GM12878 (cell line): ENCODE results near the gene ELAVL3. TPM values are rescaled to one million over a fixed set of nuclear protein-coding genes. Genes with fewer than 3 reads are reported as not detected.

ENCODE experiments used
- ATF7 ChIP-seq: fragments of 450-650 bp; IDR thresholded peaks from 2 replicates; pipeline ENCODE4 v1.6.1; 2016; ENCODE audit warnings: low read depth, mild to moderate bottlenecking
- BMI1 ChIP-seq: fragments of 450-650 bp; IDR thresholded peaks from 2 replicates; pipeline ENCODE4 v1.6.1; 2016; ENCODE audit warnings: mild to moderate bottlenecking, moderate library complexity, borderline replicate concordance
- CHD2 ChIP-seq: IDR thresholded peaks from 2 replicates; pipeline ENCODE4 v1.6.1; 2011; ENCODE audit warnings: low read depth, low read length, improper control_type of control experiment, borderline replicate concordance
- EED ChIP-seq: sonication (generic); IDR thresholded peaks from 2 replicates; pipeline ENCODE4 v1.6.1; 2016; ENCODE audit warnings: antibody characterized with exemption, low read depth
- EGR1 ChIP-seq, 2 experiments: IDR thresholded peaks; 1 replicate in 1 of 2; 2 replicates in 1 of 2; pipeline ENCODE4 v1.6.1; 2011 to 2012; ENCODE audit warnings: low read depth in 2 of 2, low read length in 2 of 2, borderline replicate concordance in 1 of 2, mild to moderate bottlenecking in 1 of 2, moderate library complexity in 1 of 2
- ETV6 ChIP-seq, 2 experiments: fragments of 450-650 bp in 1 of 2; IDR thresholded peaks in 1 of 2; conservative IDR thresholded peaks in 1 of 2; 2 replicates each; pipeline ENCODE4 v1.6.1; 2014; ENCODE audit warnings: antibody characterized with exemption in 1 of 2, borderline replicate concordance in 1 of 2, low read depth in 1 of 2, mild to moderate bottlenecking in 1 of 2, moderate library complexity in 1 of 2
- FOXK2 ChIP-seq: fragments of 450-650 bp; IDR thresholded peaks from 2 replicates; pipeline ENCODE4 v1.6.1; 2017; ENCODE audit warnings: mild to moderate bottlenecking, moderate library complexity
- GABPA ChIP-seq: IDR thresholded peaks from 2 replicates; pipeline ENCODE4 v1.6.1; 2014; ENCODE audit warnings: antibody characterized with exemption, low read depth, mild to moderate bottlenecking, inconsistent platforms
- HDAC6 ChIP-seq: fragments of 200-600 bp; sonication (generic); IDR thresholded peaks from one replicate; pipeline ENCODE4 v1.8.0; 2017; ENCODE audit warnings: antibody characterized with exemption; ENCODE audit not compliant: unreplicated experiment
- JUND ChIP-seq: IDR thresholded peaks from 2 replicates; pipeline ENCODE4 v1.6.1; 2012; ENCODE audit warnings: low read depth, mild to moderate bottlenecking, low read length, improper control_type of control experiment, moderate library complexity
- MEF2B ChIP-seq: fragments of 450-650 bp; IDR thresholded peaks from 2 replicates; pipeline ENCODE4 v1.6.1; 2018; ENCODE audit warnings: mild to moderate bottlenecking, moderate library complexity; ENCODE audit not compliant: partially characterized antibody, poor library complexity, severe bottlenecking
- POLR2AphosphoS2 ChIP-seq: IDR thresholded peaks from 2 replicates; pipeline ENCODE4 v1.6.1; 2011; ENCODE audit warnings: low read depth, mild to moderate bottlenecking, low read length, improper control_type of control experiment, moderate library complexity
- RAD51 ChIP-seq: fragments of 450-650 bp; IDR thresholded peaks from 2 replicates; pipeline ENCODE4 v1.6.1; 2016; ENCODE audit warnings: moderate library complexity, mild to moderate bottlenecking, inconsistent platforms
- SIN3A ChIP-seq: IDR thresholded peaks from 2 replicates; pipeline ENCODE4 v1.6.1; 2012; ENCODE audit warnings: low read depth, low read length, improper control_type of control experiment
- SIX5 ChIP-seq: IDR thresholded peaks from 2 replicates; pipeline ENCODE4 v1.6.1; 2011; ENCODE audit warnings: mild to moderate bottlenecking, low read depth, low read length, moderate library complexity; ENCODE audit not compliant: severe bottlenecking
- STAT3 ChIP-seq: IDR thresholded peaks from 2 replicates; pipeline ENCODE4 v1.6.1; 2011; ENCODE audit warnings: low read depth, low read length, improper control_type of control experiment
- TBL1XR1 ChIP-seq: IDR thresholded peaks from 2 replicates; pipeline ENCODE4 v1.6.1; 2012; ENCODE audit warnings: low read depth, low read length, improper control_type of control experiment
- ZBED1 ChIP-seq: IDR thresholded peaks from 2 replicates; pipeline ENCODE4 v1.6.1; 2016; ENCODE audit warnings: borderline replicate concordance
- ZNF622 ChIP-seq: fragments of 450-650 bp; IDR thresholded peaks from 2 replicates; pipeline ENCODE4 v1.6.1; 2017; ENCODE audit warnings: mild to moderate bottlenecking, inconsistent platforms
- ZZZ3 ChIP-seq: IDR thresholded peaks from 2 replicates; pipeline ENCODE4 v1.6.1; 2011; ENCODE audit warnings: low read depth; ENCODE audit not compliant: control insufficient read depth, insufficient read length
- polyA plus RNA-seq, 11 experiments: library from polyadenylated mRNA; depleted of rRNA in 4 of 11; unstranded in 6 of 11; stranded (reverse) in 5 of 11; fragments of >200 nt; fragmentation: Nextera tagmentation in 4 of 11; fragmentation: Illumina TruSeq in 1 of 11; extraction: Ambion mirVana in 4 of 11; extraction: Trizol in 1 of 11; gene quantifications; 1 replicate in 1 of 11; 2 replicates in 10 of 11; pipeline versions ENCODE4 v1.2.1 to v1.2.3, GENCODE V29; 2011 to 2016; ENCODE audit warnings: inconsistent platforms in 2 of 11, missing spikeins in 2 of 11, low read depth in 1 of 11
- total RNA-seq, 4 experiments: library from RNA; depleted of rRNA in 3 of 4; stranded (reverse); fragments of >200 nt in 3 of 4; fragmentation: Illumina TruSeq in 1 of 4; extraction: Trizol in 1 of 4; gene quantifications; 2 replicates each; pipeline versions ENCODE4 v1.2.1 to v1.2.3, GENCODE V29; 2013 to 2021
- TF ChIP-seq, protein P1 (sequence below): fragments of 450-650 bp; conservative IDR thresholded peaks from 2 replicates; pipeline ENCODE4 v1.6.1; 2017; ENCODE audit warnings: mild to moderate bottlenecking, moderate library complexity
- TF ChIP-seq, protein P2 (sequence below): fragments of 450-650 bp; IDR thresholded peaks from 2 replicates; pipeline ENCODE4 v1.6.1; 2017; ENCODE audit warnings: mild to moderate bottlenecking, moderate library complexity
- TF ChIP-seq, protein P3 (sequence below): fragments of 450-650 bp; IDR thresholded peaks from 2 replicates; pipeline ENCODE4 v1.6.1; 2017; ENCODE audit warnings: mild to moderate bottlenecking

Gene ELAVL3
- total and polyA plus RNA-seq, 10 of the 15 experiments (the other 5 are each of a cell fraction or from before 2014, with no cell fraction given), result under 0.01 to 0.05 (median 0.01) TPM; not detected in 7

DNA sequence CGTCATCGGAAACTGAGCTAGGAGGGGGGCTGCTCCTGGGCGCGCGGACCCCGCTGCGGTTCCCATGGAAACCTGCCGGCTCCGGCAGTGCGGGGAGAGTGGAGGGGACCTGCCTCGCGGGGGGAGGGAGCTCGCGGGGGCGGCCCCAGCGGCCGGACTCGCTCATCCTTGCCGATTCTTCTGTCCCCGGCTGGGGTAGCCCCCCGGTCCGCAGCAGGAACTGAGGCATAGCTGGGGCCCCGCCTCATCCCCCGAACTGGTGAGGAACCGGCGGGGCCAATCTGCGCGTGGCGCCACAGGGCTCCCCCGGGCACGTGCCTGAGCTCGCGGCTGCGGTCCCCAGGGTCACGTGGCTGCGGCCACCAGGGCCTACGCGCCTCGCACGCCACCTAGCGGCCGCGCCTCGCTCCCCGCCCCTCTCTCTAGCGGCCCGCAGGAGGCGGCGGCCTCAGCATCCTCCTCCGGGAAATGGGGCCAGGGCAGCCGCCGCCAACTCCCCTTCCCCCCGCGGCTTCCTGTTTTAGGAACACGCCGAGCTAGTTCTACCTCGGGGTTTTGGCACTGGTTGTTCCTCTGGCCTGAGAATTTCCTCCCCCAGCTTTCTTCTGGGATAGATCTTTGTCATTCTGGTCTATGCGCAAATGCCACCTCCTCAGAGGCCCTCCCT, 1.7 kb upstream of the ELAVL3 start (continued):
- no peak for TF ChIP-seq CHD2
- TF ChIP-seq, protein P1, sequence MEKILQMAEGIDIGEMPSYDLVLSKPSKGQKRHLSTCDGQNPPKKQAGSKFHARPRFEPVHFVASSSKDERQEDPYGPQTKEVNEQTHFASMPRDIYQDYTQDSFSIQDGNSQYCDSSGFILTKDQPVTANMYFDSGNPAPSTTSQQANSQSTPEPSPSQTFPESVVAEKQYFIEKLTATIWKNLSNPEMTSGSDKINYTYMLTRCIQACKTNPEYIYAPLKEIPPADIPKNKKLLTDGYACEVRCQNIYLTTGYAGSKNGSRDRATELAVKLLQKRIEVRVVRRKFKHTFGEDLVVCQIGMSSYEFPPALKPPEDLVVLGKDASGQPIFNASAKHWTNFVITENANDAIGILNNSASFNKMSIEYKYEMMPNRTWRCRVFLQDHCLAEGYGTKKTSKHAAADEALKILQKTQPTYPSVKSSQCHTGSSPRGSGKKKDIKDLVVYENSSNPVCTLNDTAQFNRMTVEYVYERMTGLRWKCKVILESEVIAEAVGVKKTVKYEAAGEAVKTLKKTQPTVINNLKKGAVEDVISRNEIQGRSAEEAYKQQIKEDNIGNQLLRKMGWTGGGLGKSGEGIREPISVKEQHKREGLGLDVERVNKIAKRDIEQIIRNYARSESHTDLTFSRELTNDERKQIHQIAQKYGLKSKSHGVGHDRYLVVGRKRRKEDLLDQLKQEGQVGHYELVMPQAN, result peak; percentile 90
- no peak for TF ChIP-seq SIN3A
- peak; percentile 60 for TF ChIP-seq POLR2AphosphoS2
- peak; percentile 60; the same call in 1 of the 2 replicates for TF ChIP-seq TBL1XR1
- peak in 1 of 2 experiments; percentile 47; a peak in 1 of 3 replicates for TF ChIP-seq EGR1 (IDR thresholded peaks at IDR 0.05; ENCODE audit: borderline replicate concordance in 1 of 2, low read depth in 2 of 2, low read length in 2 of 2)
- no peak for TF ChIP-seq JUND
- peak; percentile 78 for TF ChIP-seq MEF2B
- no peak for TF ChIP-seq ETV6 (conservative IDR thresholded peaks at IDR 0.05 in 1 of 2, IDR thresholded peaks at IDR 0.05 in 1 of 2; ENCODE audit: borderline replicate concordance in 1 of 2, low read depth in 1 of 2)
- no peak for TF ChIP-seq GABPA
- no peak for TF ChIP-seq STAT3
- 0 out of 2 replicates have a peak, but pooled peaks have one; percentile 58 for TF ChIP-seq BMI1
- TF ChIP-seq, protein P2, sequence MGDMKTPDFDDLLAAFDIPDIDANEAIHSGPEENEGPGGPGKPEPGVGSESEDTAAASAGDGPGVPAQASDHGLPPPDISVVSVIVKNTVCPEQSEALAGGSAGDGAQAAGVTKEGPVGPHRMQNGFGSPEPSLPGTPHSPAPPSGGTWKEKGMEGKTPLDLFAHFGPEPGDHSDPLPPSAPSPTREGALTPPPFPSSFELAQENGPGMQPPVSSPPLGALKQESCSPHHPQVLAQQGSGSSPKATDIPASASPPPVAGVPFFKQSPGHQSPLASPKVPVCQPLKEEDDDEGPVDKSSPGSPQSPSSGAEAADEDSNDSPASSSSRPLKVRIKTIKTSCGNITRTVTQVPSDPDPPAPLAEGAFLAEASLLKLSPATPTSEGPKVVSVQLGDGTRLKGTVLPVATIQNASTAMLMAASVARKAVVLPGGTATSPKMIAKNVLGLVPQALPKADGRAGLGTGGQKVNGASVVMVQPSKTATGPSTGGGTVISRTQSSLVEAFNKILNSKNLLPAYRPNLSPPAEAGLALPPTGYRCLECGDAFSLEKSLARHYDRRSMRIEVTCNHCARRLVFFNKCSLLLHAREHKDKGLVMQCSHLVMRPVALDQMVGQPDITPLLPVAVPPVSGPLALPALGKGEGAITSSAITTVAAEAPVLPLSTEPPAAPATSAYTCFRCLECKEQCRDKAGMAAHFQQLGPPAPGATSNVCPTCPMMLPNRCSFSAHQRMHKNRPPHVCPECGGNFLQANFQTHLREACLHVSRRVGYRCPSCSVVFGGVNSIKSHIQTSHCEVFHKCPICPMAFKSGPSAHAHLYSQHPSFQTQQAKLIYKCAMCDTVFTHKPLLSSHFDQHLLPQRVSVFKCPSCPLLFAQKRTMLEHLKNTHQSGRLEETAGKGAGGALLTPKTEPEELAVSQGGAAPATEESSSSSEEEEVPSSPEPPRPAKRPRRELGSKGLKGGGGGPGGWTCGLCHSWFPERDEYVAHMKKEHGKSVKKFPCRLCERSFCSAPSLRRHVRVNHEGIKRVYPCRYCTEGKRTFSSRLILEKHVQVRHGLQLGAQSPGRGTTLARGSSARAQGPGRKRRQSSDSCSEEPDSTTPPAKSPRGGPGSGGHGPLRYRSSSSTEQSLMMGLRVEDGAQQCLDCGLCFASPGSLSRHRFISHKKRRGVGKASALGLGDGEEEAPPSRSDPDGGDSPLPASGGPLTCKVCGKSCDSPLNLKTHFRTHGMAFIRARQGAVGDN, result peak; percentile 86
- no peak for TF ChIP-seq ATF7
- TF ChIP-seq, protein P3, sequence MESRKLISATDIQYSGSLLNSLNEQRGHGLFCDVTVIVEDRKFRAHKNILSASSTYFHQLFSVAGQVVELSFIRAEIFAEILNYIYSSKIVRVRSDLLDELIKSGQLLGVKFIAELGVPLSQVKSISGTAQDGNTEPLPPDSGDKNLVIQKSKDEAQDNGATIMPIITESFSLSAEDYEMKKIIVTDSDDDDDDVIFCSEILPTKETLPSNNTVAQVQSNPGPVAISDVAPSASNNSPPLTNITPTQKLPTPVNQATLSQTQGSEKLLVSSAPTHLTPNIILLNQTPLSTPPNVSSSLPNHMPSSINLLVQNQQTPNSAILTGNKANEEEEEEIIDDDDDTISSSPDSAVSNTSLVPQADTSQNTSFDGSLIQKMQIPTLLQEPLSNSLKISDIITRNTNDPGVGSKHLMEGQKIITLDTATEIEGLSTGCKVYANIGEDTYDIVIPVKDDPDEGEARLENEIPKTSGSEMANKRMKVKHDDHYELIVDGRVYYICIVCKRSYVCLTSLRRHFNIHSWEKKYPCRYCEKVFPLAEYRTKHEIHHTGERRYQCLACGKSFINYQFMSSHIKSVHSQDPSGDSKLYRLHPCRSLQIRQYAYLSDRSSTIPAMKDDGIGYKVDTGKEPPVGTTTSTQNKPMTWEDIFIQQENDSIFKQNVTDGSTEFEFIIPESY, result no peak
- no peak for TF ChIP-seq FOXK2
- TF ChIP-seq ZZZ3, result no peak
- no peak for TF ChIP-seq ZBED1
- TF ChIP-seq ZNF622, result no peak
- TF ChIP-seq RAD51, result peak; percentile 93
- no peak for TF ChIP-seq EED
- TF ChIP-seq HDAC6, result no peak
- TF ChIP-seq SIX5, result no peak
